ENCODE data around the gene DDX46.
A peak's percentile ranks its signal among the peaks of the same experiment; 100 is the strongest.
"Not testable (repeated sequence)": the region's sequence is repeated elsewhere in the genome, so short reads cannot be mapped to it uniquely, and the experiment has no call there.

The DDX46 gene
- total RNA-seq, result 115 to 165 (median 144) reads per million in 3 experiments

- DNase-seq, result peak; percentile 91
These were observed at the start of gene DDX46 for GRCh38 chr5:134758504-134759341. Gene DDX46 (plus strand): TSS chr5:134758779. CDS start chr5:134758939, 160 bp downstream.

- no peak for DNase-seq
These were observed 44.5 kb upstream of the DDX46 start for GRCh38 chr5:134714120-134714519.

GRCh38 chr5:134714541-134714940 is 44.0 kb upstream of the DDX46 start:
- no peak for DNase-seq

- not testable (repeated sequence) for DNase-seq
These were observed 43.1 kb upstream of the DDX46 start for GRCh38 chr5:134715466-134715865.

- DNase-seq, result no peak
These were observed 33.7 kb upstream of the DDX46 start for GRCh38 chr5:134724872-134725271.

- DNase-seq, result no peak
These were observed 25.8 kb upstream of the DDX46 start for GRCh38 chr5:134732819-134733218.

- DNase-seq, result no peak
These were observed 23.3 kb upstream of the DDX46 start for GRCh38 chr5:134735243-134735642.

GRCh38 chr5:134736173-134736812 is 22.3 kb upstream of the DDX46 start:
- no peak for DNase-seq

- peak; percentile 96 for DNase-seq
These were observed 20.2 kb upstream of the DDX46 start, which contains the start of gene CAMLG for GRCh38 chr5:134738133-134738962. Gene CAMLG (plus strand): TSS chr5:134738548. CDS start chr5:134738621, 73 bp downstream.

GRCh38 chr5:134738963-134739661 is 19.5 kb upstream of the DDX46 start:
- peak; percentile 38 for DNase-seq

- DNase-seq, result no peak
These were observed 17.5 kb upstream of the DDX46 start for GRCh38 chr5:134741052-134741451.

- DNase-seq, result no peak
These were observed 16.4 kb upstream of the DDX46 start for GRCh38 chr5:134742134-134742533.

GRCh38 chr5:134749415-134749814 is 9.2 kb upstream of the DDX46 start:
- DNase-seq, result no peak

GRCh38 chr5:134758176-134758503 is 439 bp upstream of the DDX46 start:
- DNase-seq, result no peak

- DNase-seq, result not testable (repeated sequence)
These were observed 9.1 kb downstream of the DDX46 start for GRCh38 chr5:134767528-134768291.

- no peak for DNase-seq
These were observed 10.6 kb downstream of the DDX46 start for GRCh38 chr5:134769206-134769605.

- no peak for DNase-seq
These were observed 14.0 kb downstream of the DDX46 start for GRCh38 chr5:134772461-134773125.

GRCh38 chr5:134777366-134777765 is 18.8 kb downstream of the DDX46 start:
- no peak for DNase-seq

- no peak for DNase-seq
These were observed 25.8 kb downstream of the DDX46 start for GRCh38 chr5:134784241-134784920.

GRCh38 chr5:134784946-134785620 is 26.5 kb downstream of the DDX46 start:
- DNase-seq, result no peak

Measured in central memory CD4-positive, alpha-beta T cell (primary cell).